Vagina (tissue), 2 donors: Measurements from ENCODE around the gene RNF31.

ENCODE experiments used
- POLR2A ChIP-seq, 2 donors: fragments of 450-650 bp; IDR thresholded peaks; one replicate each; pipeline ENCODE4 v1.6.1; 2017; ENCODE audit warnings: antibody characterized with exemption in 2 of 2, mild to moderate bottlenecking in 2 of 2, moderate library complexity in 2 of 2
- TF ChIP-seq, protein P1 (sequence below), 3 experiments: fragments of 450-650 bp in 2 of 3; fragments of 200-600 bp in 1 of 3; sonication (generic) in 1 of 3; IDR thresholded peaks; one replicate each; pipeline ENCODE4 v1.5.1; 2017 to 2019; ENCODE audit warnings: antibody characterized with exemption in 3 of 3, mild to moderate bottlenecking in 2 of 3, moderate library complexity in 2 of 3

DNA sequence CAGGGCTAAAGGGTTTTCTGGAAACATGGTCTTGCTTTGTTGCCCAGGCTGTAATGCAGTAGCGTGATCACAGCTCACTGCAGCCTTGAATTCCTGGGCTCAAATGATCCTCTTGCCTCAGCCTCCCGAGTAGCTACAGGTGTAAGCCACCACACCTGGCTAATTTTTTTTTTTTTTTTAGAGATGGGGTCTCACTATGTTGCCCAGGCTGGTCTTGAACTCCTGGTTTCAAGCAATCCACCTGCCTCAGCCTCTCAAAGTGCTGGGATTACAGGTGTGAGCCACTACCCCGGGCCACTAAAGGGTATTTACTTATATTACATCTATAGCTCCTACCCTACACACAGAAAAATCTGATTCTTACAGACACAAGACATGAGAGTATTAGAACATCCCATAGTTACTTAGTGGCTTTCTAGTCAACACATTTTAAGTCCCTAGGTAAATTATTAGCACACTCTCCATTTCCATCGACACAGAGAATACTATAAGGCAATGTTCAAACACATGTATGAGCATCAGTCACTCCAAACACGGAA, 38.9 kb upstream of the RNF31 start:
- TF ChIP-seq, protein P1, sequence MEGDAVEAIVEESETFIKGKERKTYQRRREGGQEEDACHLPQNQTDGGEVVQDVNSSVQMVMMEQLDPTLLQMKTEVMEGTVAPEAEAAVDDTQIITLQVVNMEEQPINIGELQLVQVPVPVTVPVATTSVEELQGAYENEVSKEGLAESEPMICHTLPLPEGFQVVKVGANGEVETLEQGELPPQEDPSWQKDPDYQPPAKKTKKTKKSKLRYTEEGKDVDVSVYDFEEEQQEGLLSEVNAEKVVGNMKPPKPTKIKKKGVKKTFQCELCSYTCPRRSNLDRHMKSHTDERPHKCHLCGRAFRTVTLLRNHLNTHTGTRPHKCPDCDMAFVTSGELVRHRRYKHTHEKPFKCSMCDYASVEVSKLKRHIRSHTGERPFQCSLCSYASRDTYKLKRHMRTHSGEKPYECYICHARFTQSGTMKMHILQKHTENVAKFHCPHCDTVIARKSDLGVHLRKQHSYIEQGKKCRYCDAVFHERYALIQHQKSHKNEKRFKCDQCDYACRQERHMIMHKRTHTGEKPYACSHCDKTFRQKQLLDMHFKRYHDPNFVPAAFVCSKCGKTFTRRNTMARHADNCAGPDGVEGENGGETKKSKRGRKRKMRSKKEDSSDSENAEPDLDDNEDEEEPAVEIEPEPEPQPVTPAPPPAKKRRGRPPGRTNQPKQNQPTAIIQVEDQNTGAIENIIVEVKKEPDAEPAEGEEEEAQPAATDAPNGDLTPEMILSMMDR (IDR thresholded peaks at IDR 0.05), result no peak
- no peak for TF ChIP-seq POLR2A (IDR thresholded peaks at IDR 0.05)
